ENCODE data around the gene SIL1.
"Not testable (repeated sequence)": the region's sequence is repeated elsewhere in the genome, so short reads cannot be mapped to it uniquely, and the experiment has no call there.

SIL1 gene

DNA sequence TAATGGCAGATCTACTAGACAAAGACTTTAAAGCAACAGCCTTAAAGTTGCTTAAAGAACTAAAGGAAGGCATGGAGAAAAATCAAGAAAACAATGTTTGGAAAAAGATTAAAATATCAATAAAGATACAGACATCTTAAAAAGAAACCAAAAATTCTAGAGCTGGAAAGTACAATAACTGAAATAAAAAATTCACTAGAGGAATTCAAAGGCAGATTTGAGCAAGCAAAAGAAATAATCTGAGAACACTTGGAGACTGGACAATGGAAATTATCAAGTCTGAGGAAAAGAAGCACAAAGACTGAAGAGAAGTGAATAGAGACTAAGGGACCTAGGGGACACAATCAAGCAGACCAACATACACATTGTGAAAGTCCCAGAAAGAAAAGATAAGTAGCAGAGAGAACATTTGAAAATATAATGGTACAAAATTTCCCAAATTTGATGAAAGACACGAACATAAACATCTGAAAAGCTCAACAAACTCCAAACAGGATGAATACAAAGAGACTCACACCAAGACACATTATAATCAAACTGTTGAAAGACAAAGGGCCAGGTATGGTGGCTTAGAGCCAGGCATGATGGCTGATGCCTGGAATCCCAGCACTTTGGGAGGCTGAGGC, 26.3 kb downstream of the SIL1 start:
- no peak for DNase-seq

DNA sequence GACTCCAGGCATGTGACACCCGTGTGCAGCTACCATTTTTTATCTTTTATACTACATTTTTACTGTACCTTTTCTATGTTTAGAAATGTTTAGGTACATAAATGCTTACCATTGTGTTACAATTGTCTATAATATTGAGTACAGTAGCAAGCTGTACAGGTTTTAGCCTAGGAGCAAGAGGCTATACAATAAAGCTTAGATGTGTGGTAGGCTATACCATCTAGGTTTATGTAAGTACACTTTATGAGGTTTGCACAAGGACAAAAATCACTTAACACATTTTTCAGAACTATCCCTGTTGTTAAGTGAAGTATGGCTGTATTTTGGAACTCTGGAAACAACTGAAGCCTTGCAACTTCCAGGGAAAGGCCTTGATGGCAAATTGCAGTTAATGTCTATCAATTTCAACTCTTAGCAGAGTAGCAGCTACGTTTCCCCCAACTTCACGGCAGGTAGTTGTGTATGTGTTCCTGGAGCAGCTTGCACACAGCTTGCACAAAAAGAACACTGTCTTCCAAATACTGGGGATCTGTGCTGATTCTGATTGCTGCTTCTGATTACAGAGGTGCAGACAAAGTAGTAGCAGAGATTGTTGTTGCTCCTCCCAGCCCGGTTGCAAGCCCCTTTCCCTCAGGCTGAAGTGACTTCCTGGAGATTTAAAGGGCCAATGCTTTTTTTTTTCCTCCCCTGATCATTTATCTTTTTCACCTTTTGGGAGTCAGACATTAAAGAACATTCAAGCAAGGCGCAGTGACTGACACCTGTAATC, 30.0 kb downstream of the SIL1 start:
- DNase-seq: no peak

DNA sequence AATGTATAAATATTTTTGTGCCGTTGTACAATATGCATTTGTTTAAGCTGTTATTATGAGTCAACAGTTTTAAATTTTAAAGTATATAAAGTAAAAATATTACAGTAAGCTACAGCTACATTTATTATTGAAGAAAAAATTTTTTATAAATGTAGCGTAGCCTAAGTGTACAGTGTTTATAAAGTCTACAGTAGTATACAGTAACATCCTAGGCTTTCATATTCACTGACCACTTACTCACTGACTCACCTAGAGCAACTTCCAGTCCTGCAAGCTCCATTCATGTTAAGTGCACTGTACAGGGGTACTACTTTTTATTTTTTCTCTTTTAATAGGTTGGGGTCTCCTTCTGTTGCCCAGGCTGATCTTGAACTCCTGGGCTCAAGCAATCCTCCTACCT, 30.6 kb downstream of the SIL1 start:
- DNase-seq: no peak

DNA sequence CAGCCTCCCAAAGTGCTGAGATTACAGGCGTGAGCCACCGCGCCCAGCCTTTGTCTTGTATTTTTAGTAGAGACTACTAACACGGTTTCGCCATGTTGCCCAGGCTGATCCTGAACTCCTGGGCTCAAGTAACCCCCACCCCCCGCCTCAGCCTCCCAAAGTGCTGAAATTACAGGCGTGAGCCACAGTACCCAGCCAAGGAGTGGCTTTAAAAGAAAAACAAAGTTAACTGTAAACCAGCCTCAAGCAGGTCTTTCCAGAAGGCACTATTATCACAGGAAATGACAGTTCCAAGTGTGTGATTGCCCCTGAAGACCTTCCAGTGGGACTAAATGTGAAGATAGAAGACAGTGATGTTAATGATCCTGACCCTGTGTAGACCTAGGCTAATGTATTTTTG, 31.1 kb downstream of the SIL1 start:
- DNase-seq: no peak

DNA sequence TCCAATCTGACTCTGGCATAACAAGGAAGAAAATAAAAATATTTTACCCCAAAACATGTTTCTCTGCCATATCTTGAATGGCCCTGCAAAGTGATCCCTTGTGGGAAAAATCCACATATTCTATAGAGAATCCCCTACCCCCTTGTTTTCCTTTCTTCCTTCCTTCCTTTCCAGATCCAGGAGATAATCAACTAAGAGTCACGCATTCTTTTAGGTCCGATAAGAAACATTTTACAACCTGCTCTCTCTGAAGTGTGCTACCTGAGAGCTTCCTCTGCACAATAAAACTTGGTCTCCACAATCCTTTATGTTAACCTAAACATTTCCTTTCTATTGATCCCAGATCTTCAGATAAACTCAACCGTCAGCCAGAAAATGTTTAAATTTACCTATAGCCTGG, 33.3 kb downstream of the SIL1 start:
- DNase-seq: not testable (repeated sequence)

DNA sequence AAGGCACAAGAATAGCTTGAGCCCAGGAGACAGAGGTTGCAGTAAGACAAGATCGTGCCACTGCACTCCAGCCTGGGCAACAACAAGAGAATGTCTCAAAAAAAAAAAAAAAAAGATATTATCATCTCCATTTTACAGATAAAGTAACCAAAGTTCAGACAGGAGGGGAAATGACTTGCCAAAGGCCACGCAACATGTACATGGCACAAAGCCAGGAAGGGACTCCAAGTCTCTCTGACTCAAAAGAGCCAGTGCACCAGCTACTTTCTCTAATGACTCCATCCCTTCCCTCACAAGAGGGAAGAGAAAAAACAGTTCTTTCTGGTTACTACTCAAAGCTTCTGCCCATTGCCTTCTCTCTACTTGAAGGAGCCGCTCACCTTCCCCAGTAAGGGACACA, 34.1 kb downstream of the SIL1 start:
- no peak for DNase-seq

DNA sequence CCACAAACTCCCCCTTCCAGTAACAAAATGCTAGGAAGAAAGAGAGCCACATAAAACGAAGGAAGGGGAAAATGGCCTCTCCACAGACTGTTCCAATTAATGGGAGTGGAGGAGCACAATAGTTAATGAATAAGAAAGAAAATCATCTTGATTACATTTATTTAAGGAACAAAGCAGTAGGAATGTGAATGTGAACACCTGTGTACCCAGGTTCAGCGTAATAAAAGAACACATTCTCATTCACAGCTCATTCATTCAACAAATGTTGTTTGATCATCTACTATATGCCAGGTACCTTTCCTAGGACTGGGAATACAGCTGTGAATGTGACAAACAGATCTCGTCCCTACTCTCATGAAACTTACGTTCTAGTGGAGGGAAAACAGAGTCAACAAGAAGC, 35.7 kb downstream of the SIL1 start:
- no peak for DNase-seq

DNA sequence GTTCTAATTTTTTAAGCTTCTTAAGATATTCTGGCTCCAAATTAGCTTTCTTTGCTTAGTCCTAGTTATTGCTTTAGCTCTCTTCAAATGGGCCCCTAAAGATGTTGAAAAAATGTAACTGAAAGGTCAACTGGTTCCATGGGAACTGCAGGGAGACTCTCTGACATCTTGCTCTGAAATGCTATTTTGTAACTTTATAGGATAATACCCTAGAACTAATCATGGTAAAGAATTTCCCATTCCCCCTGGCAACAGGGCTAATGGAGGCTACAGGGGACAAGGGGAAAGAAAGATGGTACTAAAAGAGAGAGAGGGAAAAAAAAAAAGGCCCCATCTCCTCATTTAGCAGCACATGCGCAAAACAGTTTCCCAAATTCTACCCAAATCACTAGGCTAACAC, 39.4 kb downstream of the SIL1 start:
- DNase-seq: no peak

DNA sequence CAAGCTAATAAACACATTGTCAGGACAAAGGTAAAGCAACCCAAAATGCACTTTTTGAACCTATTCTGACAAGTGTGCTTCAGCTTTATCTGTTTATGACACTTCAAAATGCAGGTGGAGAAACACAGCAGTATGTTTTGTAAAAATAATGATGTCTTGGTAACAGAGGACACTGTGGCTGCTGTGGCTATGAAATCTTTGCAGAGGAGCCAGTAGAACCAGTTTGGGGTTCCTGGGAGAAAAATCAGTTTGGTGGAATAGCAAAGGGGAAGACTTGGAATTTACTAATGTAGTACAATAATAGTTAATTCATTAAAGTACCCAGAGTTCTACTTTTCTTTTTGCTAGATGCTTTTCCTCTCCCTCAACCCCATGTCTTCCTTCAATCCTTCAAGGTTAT, 40.6 kb downstream of the SIL1 start:
- no peak for DNase-seq

DNA sequence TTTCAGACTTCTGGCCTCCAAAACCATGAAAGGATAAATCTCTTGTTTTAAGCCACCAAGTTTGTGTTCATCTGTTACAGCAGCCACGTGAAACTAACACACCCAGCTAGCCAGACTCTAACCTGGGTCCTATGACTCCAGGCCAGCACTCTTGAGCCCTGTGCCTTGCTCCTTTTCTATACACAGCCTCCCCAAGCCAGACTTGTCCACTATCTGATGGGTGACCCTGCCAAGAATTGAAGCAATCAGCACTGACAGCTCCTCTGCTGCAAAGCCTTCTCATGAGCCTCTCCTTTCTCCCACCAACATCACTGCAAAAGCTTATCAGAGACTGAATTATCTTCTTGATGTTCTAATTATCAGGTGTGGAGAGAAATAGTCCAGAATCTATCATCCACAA, 41.4 kb downstream of the SIL1 start:
- DNase-seq: no peak

DNA sequence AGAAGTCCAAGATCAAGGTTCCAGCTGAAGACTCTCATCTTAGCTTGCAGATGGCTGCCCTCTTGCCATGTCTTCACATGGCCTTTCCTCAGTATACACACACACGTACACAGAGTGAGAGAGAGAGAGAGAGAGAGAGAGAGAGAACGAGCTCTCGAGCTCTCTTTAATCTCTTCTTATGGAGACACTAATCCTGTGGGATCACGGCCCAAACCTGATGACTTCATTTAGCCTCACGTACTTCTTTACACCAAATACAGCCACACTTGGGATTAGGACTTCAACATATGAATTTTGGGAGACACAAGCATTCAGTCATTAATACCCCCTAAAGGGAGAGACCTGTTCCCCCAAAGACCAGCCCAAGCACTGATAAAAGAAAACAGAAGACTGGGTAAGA, 42.8 kb downstream of the SIL1 start:
- no peak for DNase-seq

DNA sequence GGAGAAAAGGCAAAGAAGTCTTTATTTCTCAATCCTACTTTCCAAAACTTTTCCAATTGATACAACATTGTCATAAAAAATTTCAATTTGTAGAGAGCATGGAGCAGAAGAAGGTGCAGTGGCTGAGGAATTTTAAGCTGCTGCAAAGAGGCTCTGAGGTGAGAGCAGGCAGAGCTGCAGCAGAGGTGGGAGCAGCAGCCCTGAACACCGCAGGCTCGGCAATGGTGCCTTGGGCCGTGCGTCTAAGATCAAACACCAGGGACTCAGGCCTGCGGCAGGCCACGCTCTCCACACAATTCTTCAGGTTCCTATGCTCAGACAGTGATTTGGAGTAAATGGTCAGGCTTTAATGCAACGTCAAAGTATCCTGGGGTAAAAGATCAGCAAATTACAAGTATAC, 46.3 kb downstream of the SIL1 start:
- no peak for DNase-seq

DNA sequence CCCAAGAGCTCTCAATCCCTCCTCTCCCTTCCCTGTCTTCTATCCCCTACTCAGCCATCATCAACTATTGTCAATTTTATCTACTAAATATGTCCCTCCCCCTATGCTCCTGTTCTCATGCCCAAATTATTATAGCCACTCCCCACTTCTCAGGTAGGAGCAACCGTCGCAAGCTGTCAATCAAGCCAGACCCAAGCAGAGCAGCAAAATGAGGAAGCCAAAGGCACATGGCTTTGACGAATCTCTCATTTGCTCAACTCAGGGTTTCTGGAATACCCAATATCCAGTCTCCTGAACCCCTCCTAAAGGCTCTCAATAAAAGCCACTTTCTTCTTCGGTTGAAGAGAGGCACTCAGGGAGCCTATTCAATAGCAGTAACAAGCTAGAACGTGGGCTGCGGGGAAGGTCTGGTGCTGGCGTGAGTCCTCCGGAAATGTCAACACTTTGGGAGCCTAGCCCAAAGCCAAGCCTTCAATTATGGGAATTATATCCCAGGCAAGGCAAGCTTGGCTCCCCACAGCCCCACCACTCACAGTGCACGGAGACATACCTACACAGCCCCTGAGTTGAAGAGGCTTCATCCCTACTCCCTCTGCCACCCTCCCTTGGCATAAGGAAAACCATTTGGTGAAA, 47.7 kb downstream of the SIL1 start:
- no peak for DNase-seq

DNA sequence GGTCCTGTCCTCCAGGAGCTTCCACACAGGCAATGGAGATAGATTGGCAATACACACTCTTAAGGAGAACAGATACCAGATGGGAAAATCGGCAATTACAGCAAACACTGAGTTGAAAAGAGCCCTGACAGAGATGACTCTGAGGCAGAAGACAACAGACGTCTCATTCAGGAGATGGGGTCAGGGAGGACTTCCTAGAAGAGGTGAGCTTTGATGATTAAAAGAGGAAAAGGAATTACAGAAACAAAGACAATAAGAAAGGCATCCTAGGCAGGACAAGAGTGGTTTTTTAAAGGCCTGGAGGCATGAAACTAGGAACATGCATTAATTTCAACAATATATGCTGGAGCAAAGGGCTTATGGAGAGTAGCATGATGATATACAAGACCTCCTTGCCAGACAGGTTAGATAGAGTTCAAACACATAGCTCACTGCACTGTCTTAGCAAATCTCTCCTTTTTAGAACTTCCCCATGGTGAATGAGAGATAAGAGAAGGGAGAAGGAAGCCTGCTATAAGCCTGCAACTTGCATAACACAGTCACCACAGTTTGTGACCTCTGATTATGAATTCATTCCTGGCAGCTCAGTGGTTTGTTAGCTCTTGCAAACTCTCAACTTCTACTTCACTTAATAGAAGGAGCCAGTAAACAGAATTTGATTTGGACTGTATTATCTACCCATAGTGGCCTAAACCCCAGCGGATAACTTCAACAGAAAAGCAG, 48.5 kb downstream of the SIL1 start:
- no peak for DNase-seq

DNA sequence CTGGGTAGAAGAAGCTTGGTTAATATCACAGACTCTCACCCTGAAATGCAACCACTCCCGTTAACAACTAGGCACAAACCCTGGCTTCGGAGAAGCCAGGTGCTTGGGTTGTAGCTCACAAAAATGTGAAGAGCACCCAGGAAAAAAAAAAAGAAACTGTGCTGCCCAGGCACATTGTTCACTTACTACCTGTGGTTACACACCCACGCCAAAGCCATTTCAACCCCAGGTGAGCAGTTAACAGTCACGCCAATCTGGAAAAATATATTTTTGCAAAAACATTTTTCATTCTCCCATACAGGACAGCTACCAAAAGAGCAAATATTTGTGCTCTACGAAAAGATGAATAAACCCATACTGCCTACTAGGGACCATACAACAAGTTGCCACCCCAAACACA, 49.2 kb downstream of the SIL1 start:
- DNase-seq: no peak

DNA sequence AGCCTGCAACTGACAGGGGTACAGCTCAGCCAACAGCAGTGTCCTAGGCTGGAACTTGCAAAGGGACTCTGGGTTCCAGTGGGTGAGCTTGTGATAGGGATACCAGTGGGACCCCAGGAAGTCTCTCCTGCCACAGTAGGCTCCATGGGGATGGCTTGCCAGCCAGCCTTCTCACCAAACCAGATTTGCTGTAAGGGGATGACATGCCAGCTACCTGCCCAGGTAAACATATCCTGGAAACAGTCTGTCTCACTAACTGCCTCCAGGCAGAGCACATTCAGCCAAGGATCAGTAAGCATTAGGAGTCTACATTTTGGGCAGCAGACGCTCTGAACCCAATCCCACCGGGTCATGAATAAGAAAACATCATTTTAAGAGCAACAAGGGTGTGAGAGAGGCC, 49.9 kb downstream of the SIL1 start:
- DNase-seq: no peak

DNA sequence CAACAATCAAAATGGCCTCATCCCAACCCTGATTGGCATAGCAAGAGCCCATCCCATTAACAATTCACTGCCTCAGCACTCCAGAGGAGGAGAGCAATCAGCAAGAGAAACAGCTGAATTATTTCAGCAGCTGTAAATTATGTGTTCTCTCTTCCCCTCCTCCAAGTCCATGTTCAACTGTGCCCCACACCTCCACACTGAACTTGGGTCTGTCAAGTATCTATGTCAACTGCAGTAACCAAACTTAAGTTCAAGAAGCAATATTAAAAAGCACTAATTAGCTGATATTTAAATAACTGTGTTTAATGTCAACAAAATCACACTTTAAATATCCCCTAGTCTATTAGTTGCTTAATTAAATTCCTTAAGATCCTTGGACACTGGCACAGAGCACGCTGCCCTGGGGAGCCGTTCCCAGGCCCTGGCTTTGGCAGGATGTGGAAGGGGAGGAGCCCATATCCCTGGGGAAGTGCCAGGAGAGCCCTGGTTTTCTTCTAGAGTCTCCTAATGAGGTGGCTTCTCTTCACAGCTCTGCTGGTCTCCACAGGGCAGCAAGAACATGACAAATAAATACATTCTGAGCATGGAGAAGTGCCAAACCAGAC, 50.6 kb downstream of the SIL1 start:
- no peak for DNase-seq

DNA sequence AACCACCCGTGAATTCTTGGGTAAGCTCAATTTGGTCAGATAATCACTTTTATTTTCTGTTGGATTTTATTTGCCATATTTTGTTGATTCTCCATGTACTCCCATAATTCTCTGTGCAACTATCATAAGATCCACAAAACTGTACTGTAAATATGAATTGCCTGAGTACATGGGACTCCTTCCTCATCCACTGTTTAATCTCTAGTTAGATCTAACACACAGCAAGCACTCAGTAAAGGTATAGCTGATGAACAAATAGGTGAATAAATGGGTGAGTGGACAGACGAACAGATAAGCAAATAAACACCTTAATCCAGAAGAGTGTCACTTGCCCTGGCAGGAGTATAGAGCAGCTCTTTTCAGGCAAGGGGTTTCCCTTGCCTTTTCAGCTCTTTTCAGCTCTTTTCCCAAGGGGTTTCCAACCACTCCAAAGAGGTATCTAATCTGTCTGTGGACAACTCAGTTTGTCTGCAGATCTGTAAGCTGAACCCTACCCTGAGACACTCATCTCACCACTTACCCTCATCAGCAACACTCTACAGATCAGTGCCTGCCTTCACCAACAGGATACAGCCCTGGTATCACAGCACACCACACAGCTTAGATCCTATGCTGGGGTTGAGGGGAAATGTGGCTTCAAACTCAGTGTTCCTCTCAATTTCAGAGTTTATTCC, 51.2 kb downstream of the SIL1 start:
- no peak for DNase-seq

DNA sequence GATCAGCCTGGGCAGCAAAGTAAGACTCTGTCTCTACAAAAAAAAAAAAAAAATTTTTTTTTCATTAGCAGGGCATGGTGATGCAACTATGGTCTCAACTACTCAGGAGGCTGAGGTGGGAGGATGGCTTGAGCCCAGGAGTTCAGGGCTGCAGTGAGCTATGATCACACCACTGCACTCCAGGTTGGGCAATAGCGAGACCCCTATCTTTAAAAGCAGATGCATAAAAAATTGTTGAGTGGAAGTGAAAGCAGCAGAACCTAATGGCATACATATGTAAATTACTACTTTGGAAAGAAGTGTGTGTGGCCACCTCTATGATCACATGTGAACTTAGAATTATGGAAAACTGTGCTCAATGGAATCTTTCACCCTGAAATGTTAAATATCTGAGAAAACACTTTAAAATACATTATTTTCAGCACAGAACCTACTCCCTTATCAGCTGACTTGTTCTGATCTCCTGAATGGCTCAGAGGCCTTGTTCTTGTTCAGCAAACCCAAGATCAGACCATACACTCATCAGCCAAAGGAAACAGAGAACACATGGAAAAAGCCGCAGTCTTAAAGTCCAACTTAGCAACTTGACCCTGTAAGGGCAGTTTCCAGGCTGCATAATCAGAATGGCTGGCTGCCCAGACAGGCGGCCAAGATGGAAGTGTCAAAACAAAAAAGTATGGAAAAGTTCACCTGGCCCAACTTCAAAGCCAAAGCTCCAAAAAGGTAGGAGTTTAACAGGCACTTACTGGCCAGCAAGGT, 56.5 kb downstream of the SIL1 start:
- no peak for DNase-seq

DNA sequence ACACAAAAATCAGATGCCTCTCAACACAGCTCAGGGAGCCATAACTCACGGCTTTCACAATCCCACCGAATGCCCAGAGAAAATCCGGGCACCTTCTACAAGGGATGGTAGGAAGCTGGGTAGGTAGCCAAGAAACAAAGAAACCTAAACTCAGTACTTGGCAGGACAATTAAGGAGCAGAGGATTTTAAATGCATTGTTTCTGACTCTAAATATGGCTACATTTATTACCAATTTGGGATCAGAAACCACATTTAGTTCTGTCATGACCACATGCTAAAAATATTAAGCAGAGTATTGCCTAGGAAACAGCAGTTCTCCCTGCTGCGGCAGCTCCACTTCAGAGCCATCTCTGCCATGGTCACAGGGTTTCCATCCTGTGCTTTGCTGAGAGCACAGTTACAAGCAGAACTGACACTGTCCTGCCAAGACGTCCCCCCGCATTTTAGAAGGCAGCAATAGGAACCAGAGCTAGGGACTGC, 57.5 kb downstream of the SIL1 start:
- no peak for DNase-seq

DNA sequence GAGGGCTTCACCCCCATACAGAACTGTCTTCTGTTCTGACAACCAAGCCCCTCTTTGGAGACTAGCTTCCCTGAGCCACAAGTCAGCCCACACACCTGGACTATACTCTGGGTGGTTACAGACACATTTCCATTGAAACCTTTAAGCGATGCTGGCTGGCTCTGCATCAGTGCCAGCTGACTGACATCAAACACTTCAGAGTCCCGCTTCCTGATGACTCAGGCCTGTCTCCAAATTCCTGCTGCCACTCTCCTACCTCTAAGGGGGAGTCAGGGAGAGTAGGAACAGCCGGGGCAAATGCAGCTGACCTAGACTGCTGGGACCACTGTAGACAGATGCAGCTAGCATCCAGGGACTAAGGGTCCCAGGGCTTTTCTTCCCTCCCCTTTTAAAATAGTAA, 59.4 kb downstream of the SIL1 start:
- DNase-seq: no peak

DNA sequence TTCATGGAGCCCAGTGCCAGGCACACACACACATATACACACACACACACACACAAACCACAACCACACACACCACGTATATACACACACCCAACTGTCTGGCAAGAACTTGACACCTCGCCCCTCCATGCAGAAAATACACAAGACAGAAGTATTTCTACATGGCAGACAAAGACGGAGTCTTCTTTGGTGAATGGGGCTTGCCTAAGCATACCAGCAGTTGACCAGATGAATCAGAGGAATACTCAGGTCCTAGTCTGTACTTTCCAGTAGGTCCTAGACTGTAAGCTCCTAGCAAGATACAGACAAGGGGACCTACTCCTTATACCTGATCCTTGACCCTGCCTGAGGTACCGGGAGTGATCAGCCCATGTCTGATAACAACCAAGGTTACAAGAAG, 60.1 kb downstream of the SIL1 start:
- DNase-seq: no peak

All from activated naive CD4-positive, alpha-beta T cell (primary cell).